GM12874 (cell line): ENCODE results near the gene MRPS18A.

Source experiments
- CTCF ChIP-seq: IDR thresholded peaks from 2 replicates; pipeline ENCODE4 v1.5.1; 2011; ENCODE audit warnings: low read depth, mild to moderate bottlenecking, control low read depth, low read length, moderate library complexity; ENCODE audit not compliant: insufficient read depth

The MRPS18A gene

GRCh38 chr6:43625393-43625992 lies 62.1 kb downstream of the MRPS18A start:
- no peak for TF ChIP-seq CTCF

GRCh38 chr6:43624786-43625288 lies 62.8 kb downstream of the MRPS18A start:
- TF ChIP-seq CTCF = no peak

- TF ChIP-seq CTCF = no peak
Observed at GRCh38 chr6:43623880-43624785, 63.5 kb downstream of the MRPS18A start.

GRCh38 chr6:43622541-43622940 lies 65.0 kb downstream of the MRPS18A start:
- TF ChIP-seq CTCF = no peak

GRCh38 chr6:43621836-43622180 lies 65.8 kb downstream of the MRPS18A start:
- no peak for TF ChIP-seq CTCF
